Mononuclear cell (primary cell): ENCODE measurements around the gene TRAK1. TPM values are rescaled to one million over a fixed set of nuclear protein-coding genes. Genes with fewer than 3 reads are reported as not detected.

ENCODE experiments used
- H3K27me3 ChIP-seq: 2 replicates; pipeline ENCODE4 v1.6.0; 2011; ENCODE audit warnings: low read length, control low read depth; ENCODE audit not compliant: insufficient read depth
- H3K4me1 ChIP-seq: 2 replicates; pipeline ENCODE4 v1.5.1; 2011; ENCODE audit warnings: mild to moderate bottlenecking, low read length, control low read depth; ENCODE audit not compliant: insufficient read depth
- H3K4me3 ChIP-seq: 2 replicates; pipeline ENCODE4 v1.5.1; 2011; ENCODE audit warnings: mild to moderate bottlenecking, low read length, moderate library complexity
- H3K9me3 ChIP-seq: 2 replicates; pipeline ENCODE4 v1.5.1; 2011; ENCODE audit warnings: low read depth, mild to moderate bottlenecking, control low read depth, low read length
- total RNA-seq: library from RNA; depleted of rRNA; stranded (reverse); fragments of >200 nt; gene quantifications from one replicate; pipeline ENCODE4 v1.2.3, GENCODE V29; 2012

Gene TRAK1
- total RNA-seq, 1 donor: 26.3 TPM

- H3K4me1 ChIP-seq: peaks cover 56% of the 10 kb centered on the region
- H3K4me3 ChIP-seq: no peak overlapping the region
- no peaks in the 10 kb centered on the region for H3K27me3 ChIP-seq
- no peaks in the 10 kb centered on the region for H3K9me3 ChIP-seq
These were observed 28.6 kb downstream of the TRAK1 start for GRCh38 chr3:42119561-42120355.

DNA sequence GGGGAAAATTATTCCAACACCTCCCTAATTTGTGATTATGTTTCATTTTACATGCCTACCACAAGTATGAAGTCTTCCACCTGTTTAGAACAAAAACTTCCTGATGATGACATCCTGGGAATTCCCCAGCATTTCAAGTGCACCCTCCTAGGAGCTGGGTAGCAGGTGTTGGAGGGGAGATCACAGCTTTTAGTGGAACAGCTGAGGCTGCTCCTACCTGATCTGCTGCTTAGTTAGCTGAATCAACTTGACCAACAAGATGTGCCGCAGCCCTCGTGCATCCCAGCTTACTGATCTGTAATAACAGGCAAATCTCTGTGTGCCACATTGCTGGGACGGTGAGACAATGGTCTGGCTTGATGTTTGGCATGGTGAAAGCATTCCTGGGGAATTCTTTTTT lies 29.7 kb downstream of the TRAK1 start:
- Histone ChIP-seq H3K27me3 (no peaks in the 10 kb centered on the region), H3K4me1 (peaks cover 45% of the 10 kb centered on the region), H3K4me3 (no peak overlapping the region)

DNA sequence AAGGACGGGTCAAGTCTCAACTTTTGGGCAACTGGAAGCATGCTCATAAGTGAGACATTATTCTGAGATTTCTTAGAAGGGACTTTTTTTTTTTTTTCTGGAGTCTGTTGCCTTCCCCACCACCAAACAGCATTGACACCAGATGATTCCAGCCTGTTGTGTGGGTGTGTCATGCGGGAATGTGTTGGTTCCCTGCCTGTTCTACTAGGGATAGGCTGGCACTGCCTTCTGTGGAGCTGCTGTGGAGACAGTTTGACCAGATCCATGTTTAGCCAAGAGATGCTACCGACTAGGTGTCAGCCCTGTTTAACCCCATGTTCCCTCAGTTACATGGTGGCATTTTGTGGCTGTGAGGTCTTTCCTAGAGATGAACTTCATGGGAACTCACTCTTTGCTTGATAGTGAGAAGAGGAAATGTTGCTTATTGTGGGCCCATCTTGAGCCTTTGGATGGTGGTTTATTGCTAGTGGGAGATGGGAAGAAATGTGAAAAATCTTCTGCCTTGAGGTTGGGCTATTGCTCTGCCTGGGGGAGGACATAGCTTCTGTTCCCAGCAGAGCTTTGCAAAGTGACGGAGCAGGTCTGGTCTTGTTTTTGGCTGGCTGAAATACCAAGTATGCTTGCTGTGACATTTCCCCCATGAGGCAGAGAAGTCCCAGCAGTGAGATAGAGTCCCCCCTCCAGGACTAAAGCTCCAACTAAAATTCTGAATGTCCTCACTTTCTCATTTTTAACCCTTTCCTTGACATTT lies 31.3 kb downstream of the TRAK1 start:
- no peak overlapping the region for H3K4me3 ChIP-seq
- H3K4me1 ChIP-seq: peaks cover 32% of the 10 kb centered on the region
- no peaks in the 10 kb centered on the region for H3K9me3 ChIP-seq
- H3K27me3 ChIP-seq: no peaks in the 10 kb centered on the region

More for the DNA sequence above, 29.7 kb downstream of the TRAK1 start:
- no peaks in the 10 kb centered on the region for H3K9me3 ChIP-seq

- H3K9me3 ChIP-seq: no peaks in the 10 kb centered on the region
- no peak overlapping the region for H3K4me3 ChIP-seq
- no peaks in the 10 kb centered on the region for H3K27me3 ChIP-seq
- peaks cover 32% of the 10 kb centered on the region for H3K4me1 ChIP-seq
These were observed 31.9 kb downstream of the TRAK1 start for GRCh38 chr3:42123012-42123581.

DNA sequence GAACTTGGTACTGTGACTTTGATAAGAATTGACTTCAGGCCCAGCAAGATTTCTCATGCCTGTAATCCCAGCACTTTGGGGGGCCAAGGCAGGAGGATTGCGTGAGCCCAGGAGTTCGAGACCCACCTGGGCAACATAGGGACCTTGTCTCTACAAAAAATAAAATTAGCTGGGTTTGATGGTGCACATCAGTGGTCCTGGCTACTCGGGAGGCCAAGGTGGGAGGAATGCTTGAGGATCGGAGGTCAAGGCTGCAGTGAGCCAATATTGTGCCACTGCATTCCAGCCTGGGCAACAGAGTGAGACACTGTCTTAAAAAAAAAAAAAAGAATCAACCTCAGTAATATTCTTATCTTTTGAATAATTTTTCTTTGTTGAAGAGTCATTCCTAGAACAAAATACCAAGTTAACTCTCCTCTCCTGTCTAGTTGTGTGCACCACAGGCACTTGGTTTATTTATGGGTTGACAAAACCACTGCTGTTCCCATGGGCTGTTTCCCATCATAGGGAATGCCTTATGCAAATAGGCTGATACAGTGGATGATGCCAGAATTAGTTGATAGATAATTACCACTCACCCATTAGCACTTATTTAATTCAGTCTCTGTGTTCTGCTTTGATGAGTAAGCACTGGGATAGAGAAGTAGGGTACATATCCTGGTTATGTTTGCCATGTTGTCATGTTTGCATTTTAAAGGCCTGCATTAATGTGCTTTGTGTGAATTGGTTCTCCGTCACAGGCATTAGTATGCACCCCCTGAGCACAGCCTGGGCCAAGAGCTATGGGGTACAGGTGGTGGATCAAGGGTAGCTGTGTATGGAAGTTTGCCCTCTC lies 32.9 kb downstream of the TRAK1 start:
- H3K4me3 ChIP-seq: no peak overlapping the region
- no peaks in the 10 kb centered on the region for H3K27me3 ChIP-seq
- peaks cover 24% of the 10 kb centered on the region for H3K4me1 ChIP-seq
- no peaks in the 10 kb centered on the region for H3K9me3 ChIP-seq

DNA sequence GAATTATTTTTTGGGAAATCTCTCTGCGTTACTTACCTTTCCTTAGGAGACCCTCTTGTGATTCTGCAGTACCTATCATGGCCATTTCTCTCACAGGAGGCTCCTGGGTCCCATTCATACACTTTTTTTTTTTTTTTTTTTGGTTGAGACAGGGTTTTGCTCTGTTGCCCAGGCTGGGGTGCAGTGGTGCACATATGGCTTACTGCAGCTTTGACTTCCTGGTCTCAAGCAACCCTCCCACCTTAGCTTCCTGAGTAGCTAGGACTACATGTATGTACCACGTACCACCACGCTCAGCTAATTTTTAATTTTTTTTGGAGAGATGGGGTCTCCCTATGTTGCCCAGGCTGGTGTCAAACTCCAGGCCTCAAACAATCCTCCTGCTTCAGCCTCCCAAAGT lies 36.1 kb downstream of the TRAK1 start:
- H3K4me3 ChIP-seq: no peak overlapping the region
- no peaks in the 10 kb centered on the region for H3K27me3 ChIP-seq
- no peaks in the 10 kb centered on the region for H3K9me3 ChIP-seq
- peaks cover 8% of the 10 kb centered on the region for H3K4me1 ChIP-seq

DNA sequence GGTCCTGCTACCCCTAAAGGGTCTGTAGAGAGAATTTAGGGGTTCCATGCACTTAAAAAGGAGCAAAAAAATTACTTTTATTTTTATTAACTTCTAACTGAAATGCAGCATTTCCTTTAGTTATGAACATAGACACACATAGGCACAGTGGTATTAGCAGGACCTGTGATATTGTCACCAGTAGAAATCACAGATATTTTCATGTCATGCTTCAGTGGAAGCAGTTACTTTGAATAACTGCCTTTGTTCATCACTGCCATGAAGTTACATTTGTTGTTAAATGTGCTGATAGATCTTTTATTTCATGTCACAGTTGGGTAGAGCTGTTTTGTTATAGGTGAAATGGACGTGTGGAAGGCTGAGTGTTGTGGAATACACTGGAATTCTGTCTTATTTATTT lies 37.4 kb downstream of the TRAK1 start:
- H3K4me3 ChIP-seq: no peak overlapping the region
- H3K4me1 ChIP-seq: no peaks in the 10 kb centered on the region
- H3K27me3 ChIP-seq: no peaks in the 10 kb centered on the region
- H3K9me3 ChIP-seq: no peaks in the 10 kb centered on the region

DNA sequence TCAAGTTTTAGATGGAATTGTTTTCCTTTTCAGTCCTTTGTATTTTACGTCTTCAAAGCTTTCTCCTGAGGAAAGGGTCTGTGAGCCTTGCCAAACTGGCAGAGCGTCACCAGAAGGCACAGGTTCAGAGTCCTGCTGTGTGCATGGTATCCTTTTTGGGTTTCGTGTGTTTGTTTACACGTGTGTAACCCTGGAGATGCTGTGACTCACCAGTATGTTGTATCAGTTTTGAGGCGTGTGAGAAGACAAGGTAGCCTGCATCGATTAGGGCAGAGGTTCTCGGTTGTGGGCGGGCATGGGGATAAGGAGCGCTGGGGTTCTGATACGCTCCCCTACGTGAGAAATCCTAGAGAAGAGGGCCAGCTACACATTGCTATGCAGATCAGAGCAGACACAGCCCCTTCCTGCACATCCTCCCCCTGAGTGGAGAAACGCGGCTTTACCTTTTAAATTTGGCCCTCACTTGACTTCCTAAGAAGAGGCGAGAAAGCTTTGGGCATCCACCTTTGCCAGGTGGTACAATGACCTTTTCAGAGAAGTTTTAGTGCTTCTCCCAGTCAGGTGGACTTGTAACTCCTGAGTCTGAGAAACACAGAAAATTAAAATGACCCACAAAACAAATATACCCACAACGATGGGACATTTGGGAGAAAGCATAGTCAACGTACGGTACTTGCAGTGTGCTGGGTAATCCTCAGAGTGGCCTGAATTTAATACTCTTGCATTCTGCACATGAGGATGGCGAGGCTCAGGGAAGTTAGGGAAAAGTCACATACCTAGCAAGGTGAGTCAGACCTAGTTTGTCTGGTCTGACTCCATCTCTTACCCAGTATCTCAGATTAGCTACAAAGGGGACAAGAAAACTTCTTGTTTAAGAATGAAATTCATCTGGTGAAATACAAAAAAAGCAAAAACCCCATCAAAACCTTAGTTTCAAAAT lies 38.1 kb downstream of the TRAK1 start:
- H3K27me3 ChIP-seq: no peaks in the 10 kb centered on the region
- H3K9me3 ChIP-seq: no peaks in the 10 kb centered on the region
- H3K4me3 ChIP-seq: no peak overlapping the region
- no peaks in the 10 kb centered on the region for H3K4me1 ChIP-seq

DNA sequence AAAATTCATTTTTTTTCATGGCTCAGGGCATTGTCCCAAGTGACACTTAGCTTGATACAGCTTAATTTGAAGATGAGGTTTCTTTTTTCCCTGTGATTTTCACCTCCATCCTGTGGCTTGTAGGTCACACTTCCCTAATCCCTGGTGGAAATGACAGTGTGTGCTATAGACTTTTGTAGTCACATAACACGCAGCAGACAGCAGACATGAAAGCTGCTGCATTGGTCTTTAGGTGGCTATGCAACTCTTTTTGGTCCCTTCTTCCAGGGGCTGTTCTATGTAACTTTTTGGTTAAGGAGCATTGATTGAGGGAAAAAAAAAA lies 38.8 kb downstream of the TRAK1 start:
- Histone ChIP-seq H3K27me3 (no peaks in the 10 kb centered on the region), H3K9me3 (no peaks in the 10 kb centered on the region), H3K4me1 (no peaks in the 10 kb centered on the region), H3K4me3 (no peak overlapping the region)

DNA sequence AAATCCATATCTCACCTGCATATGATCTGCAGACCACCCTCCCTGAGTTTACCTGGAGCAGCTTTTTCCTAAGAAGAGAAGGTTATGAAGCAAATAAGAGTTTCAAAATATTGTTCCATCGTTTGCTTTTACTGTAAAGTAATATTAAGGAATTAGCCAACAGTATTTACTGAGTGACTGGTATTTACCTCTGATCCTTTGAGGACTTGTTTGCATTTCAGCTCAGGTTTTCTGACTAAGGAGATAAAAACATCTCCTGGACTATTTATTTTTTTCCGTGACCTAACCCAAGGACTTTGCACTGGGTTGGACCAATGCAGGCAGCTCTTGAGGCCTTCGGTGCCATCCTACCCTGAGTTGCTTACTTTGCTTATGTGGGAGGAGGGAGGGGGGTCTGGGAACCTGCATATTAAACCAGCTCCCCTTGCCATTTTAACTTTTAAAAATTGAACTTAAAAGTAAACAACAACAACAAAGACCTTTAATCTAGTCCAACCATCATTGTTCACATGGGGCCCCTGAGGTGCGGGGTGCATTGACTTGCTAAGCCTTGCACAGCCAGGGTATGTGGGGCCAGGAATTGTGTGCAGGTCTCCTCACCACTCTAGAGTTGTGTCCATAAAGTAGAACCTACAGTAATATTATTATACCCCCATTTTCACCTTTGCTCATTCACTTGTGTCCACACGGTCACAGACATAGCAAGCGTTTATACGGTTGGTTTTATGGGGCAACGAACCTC lies 39.3 kb downstream of the TRAK1 start:
- no peak overlapping the region for H3K4me3 ChIP-seq
- H3K9me3 ChIP-seq: no peaks in the 10 kb centered on the region
- no peaks in the 10 kb centered on the region for H3K27me3 ChIP-seq
- H3K4me1 ChIP-seq: no peaks in the 10 kb centered on the region

- Histone ChIP-seq H3K4me3 (no peak overlapping the region), H3K27me3 (no peaks in the 10 kb centered on the region), H3K9me3 (no peaks in the 10 kb centered on the region)
These were observed 42.5 kb downstream of the TRAK1 start for GRCh38 chr3:42133500-42134298.

DNA sequence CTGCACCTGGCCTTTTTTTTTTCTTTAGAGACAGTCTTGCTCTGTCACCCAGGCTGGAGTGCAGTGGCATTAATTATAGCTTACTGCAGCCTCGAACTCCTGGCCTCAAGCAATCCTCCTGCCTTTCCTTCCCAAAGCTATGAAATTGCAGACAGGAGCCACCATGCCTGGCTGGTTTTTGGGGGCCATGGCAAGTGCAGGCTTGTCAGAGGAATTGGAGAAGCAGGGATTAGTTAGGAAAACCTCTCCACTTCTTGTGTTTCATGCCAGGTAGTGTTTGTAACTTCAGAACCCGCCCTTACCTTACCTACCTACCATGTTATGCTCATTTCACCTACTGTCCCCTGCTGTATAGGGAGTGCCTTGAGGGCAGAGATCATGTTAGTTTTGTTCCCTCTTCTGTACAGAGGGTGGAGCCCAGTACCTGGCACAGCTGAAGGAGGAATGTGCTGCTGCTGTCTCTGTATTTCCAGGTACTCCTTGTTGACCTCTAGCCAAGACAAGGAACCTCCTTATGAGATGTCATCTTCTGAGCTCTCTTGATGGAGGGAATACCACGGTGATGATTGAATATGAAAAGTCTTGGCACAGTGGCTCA lies 43.8 kb downstream of the TRAK1 start:
- H3K27me3 ChIP-seq: no peaks in the 10 kb centered on the region
- H3K9me3 ChIP-seq: no peaks in the 10 kb centered on the region
- H3K4me1 ChIP-seq: no peaks in the 10 kb centered on the region
- no peak overlapping the region for H3K4me3 ChIP-seq

More at GRCh38 chr3:42133500-42134298, 42.5 kb downstream of the TRAK1 start:
- H3K4me1 ChIP-seq: no peaks in the 10 kb centered on the region
